ENCODE data around the gene CD68.
"Not testable (repeated sequence)": the region's sequence is repeated elsewhere in the genome, so short reads cannot be mapped to it uniquely, and the experiment has no call there.

CD68 gene

GRCh38 chr17:7580604-7581575, 1.5 kb downstream of the CD68 start:
- peak; percentile 75 for DNase-seq (ENCODE audit: low read depth)

GRCh38 chr17:7582396-7583252, 3.2 kb downstream of the CD68 start:
- DNase-seq (ENCODE audit: low read depth), result no peak

- peak; percentile 95 for DNase-seq (ENCODE audit: low read depth)
These were observed 4.0 kb downstream of the CD68 start, which contains the start of gene MPDU1 for GRCh38 chr17:7583253-7584109. TSS of gene MPDU1 (plus strand) at chr17:7583852. CDS start at chr17:7583863, 11 bp downstream.

- DNase-seq (ENCODE audit: low read depth), result no peak
These were observed 7.4 kb downstream of the CD68 start for GRCh38 chr17:7586673-7587419.

- DNase-seq (ENCODE audit: low read depth), result peak; percentile 94
These were observed 8.1 kb downstream of the CD68 start for GRCh38 chr17:7587420-7588151.

GRCh38 chr17:7588553-7589203, 9.2 kb downstream of the CD68 start:
- DNase-seq (ENCODE audit: low read depth), result no peak

- DNase-seq (ENCODE audit: low read depth), result peak; percentile 77
These were observed 9.9 kb downstream of the CD68 start for GRCh38 chr17:7589204-7589868.

GRCh38 chr17:7589891-7590691, 10.7 kb downstream of the CD68 start, which contains the start of gene SOX15:
TSS of gene SOX15 (minus strand) at chr17:7590094. CDS start at chr17:7589676, 418 bp downstream.
- no peak for DNase-seq (ENCODE audit: low read depth)

- DNase-seq (ENCODE audit: low read depth), result peak; percentile 64
These were observed 11.3 kb downstream of the CD68 start for GRCh38 chr17:7590743-7591142.

GRCh38 chr17:7591596-7591995, 12.2 kb downstream of the CD68 start:
- no peak for DNase-seq (ENCODE audit: low read depth)

- DNase-seq (ENCODE audit: low read depth), result no peak
These were observed 13.1 kb downstream of the CD68 start for GRCh38 chr17:7592422-7593021.

GRCh38 chr17:7593296-7593695, 13.9 kb downstream of the CD68 start:
- no peak for DNase-seq (ENCODE audit: low read depth)

- not testable (repeated sequence) for DNase-seq (ENCODE audit: low read depth)
These were observed 18.1 kb downstream of the CD68 start for GRCh38 chr17:7597561-7597960.

GRCh38 chr17:7606280-7606679, 26.8 kb downstream of the CD68 start:
- DNase-seq (ENCODE audit: low read depth), result no peak

- no peak for DNase-seq (ENCODE audit: low read depth)
These were observed 31.2 kb downstream of the CD68 start for GRCh38 chr17:7610641-7611040.

GRCh38 chr17:7611635-7612293, 32.3 kb downstream of the CD68 start:
- DNase-seq (ENCODE audit: low read depth), result peak; percentile 18

GRCh38 chr17:7612294-7612640, 32.8 kb downstream of the CD68 start:
- DNase-seq (ENCODE audit: low read depth), result no peak

All from amniotic epithelial cell (primary cell).